IPS-NIHi7 (cell line): ENCODE results near the gene FAM171A2.

Experiments
- DNase-seq: peaks from one replicate; pipeline ENCODE4 v3.0.0; 2012; ENCODE audit warnings: mixed read lengths; ENCODE audit errors: extremely low spot score

The FAM171A2 gene

GRCh38 chr17:44307387-44308186 is 56.1 kb downstream of the FAM171A2 start:
- peak; percentile 88 for DNase-seq

- no peak for DNase-seq
These were observed 59.0 kb downstream of the FAM171A2 start for GRCh38 chr17:44304651-44305050.
